Upper lobe of left lung (tissue), 6 donors: ENCODE results near the gene B2M. TPM values are rescaled to one million over a fixed set of nuclear protein-coding genes. Genes with fewer than 3 reads are reported as not detected.
"Not testable (repeated sequence)": the region's sequence is repeated elsewhere in the genome, so short reads cannot be mapped to it uniquely, and the experiment has no call there.

ENCODE experiments used
- ATAC-seq, 2 donors: fragments of 200-7000 bp; cut with Tn5 transposase; one replicate each; pipeline ENCODE4 v1.9.1; 2022; ENCODE audit warnings: mild to moderate bottlenecking in 2 of 2, moderate library complexity in 2 of 2; ENCODE audit not compliant: low FRiP score in 2 of 2
- DNase-seq, 2 donors: peaks; one replicate each; pipeline ENCODE4 v3.0.0-alpha.2; 2019 to 2020
- H3K27ac ChIP-seq, 4 donors: fragments of 200-600 bp; sonication (generic); one replicate each; pipeline ENCODE4 v1.5.1; 2016 to 2019
- H3K27me3 ChIP-seq, 4 donors: fragments of 200-600 bp; sonication (generic); one replicate each; pipeline ENCODE4 v1.5.1; 2017 to 2019
- H3K36me3 ChIP-seq, 4 donors: fragments of 200-600 bp; sonication (generic); one replicate each; pipeline ENCODE4 v1.5.1; 2016 to 2019
- H3K4me1 ChIP-seq, 4 donors: fragments of 200-600 bp; sonication (generic); one replicate each; pipeline ENCODE4 v1.5.1; 2018 to 2019
- H3K4me3 ChIP-seq, 4 donors: fragments of 200-600 bp; sonication (generic); one replicate each; pipeline ENCODE4 v1.5.1; 2017 to 2019; ENCODE audit warnings: mild to moderate bottlenecking in 2 of 4, moderate library complexity in 1 of 4
- H3K9me3 ChIP-seq, 4 donors: fragments of 200-600 bp; sonication (generic); one replicate each; pipeline ENCODE4 v1.5.1; 2018 to 2019
- EP300 ChIP-seq, 4 donors: sonication (generic); formaldehyde crosslinking; IDR thresholded peaks; one replicate each; pipeline ENCODE4 v1.5.1; 2017; ENCODE audit warnings: antibody characterized with exemption in 4 of 4, control low read depth in 2 of 4
- POLR2A ChIP-seq, 4 donors: fragments of 450-650 bp; IDR thresholded peaks; one replicate each; pipeline ENCODE4 v1.5.1; 2016 to 2017; ENCODE audit warnings: antibody characterized with exemption in 4 of 4, mild to moderate bottlenecking in 2 of 4
- POLR2AphosphoS5 ChIP-seq, 2 donors: sonication (generic); formaldehyde crosslinking; IDR thresholded peaks; one replicate each; pipeline ENCODE4 v1.5.1; 2017; ENCODE audit warnings: antibody characterized with exemption in 2 of 2
- WGBS, 2 donors: methylation state at CpG; one replicate each; pipeline ENCODE4 v1.1.5; 2017 to 2018; 5-methylcytosine and 5-hydroxymethylcytosine counted together
- total RNA-seq, 6 donors: library from RNA; depleted of rRNA in 4 of 6; stranded (reverse); fragments of >200 nt in 4 of 6; gene quantifications; one replicate each; pipeline versions ENCODE4 v1.1.0 to v1.2.1, GENCODE V29; 2016 to 2021
- TF ChIP-seq, protein P1 (sequence below), 6 experiments: fragments of 450-650 bp in 4 of 6; fragments of 200-600 bp in 2 of 6; sonication (generic) in 2 of 6; IDR thresholded peaks; one replicate each; pipeline ENCODE4 v1.5.1; 2016 to 2019; ENCODE audit warnings: antibody characterized with exemption in 6 of 6
- donor health status: DM: no; HTN: no; CAD: no; lungs with moderate emphysema.
- donor health status: DM: no; HTN: yes; CAD: no; lungs with severe emphysema.

The B2M gene
- total RNA-seq, 6 donors from 2014 or later = 963 to 7,115 (median 3,598) TPM

DNA sequence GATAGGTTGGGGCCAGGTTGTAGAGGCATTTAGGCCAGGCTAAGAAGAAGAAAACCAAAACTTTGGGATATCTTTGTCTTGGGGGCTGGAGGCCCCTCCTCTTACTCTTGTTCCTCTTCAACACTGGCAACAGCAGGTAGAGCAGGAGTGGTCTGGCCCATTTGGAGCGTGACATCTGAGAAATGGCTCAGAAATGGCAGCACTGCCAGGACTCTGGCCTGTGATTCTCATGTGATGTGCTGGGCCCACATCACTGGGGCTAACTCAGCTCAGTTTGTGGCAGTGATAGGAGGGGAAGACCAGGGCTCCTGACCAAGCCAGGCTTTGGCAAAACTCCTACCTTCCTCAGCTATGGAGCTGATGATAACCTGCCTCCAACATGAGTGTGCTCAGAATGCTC is 18.7 kb upstream of the B2M start:
- TF ChIP-seq EP300 (IDR thresholded peaks at IDR 0.05) (no peak), POLR2AphosphoS5 (IDR thresholded peaks at IDR 0.05) (no peak), POLR2A (IDR thresholded peaks at IDR 0.05) (no peak)
- TF ChIP-seq, protein P1, sequence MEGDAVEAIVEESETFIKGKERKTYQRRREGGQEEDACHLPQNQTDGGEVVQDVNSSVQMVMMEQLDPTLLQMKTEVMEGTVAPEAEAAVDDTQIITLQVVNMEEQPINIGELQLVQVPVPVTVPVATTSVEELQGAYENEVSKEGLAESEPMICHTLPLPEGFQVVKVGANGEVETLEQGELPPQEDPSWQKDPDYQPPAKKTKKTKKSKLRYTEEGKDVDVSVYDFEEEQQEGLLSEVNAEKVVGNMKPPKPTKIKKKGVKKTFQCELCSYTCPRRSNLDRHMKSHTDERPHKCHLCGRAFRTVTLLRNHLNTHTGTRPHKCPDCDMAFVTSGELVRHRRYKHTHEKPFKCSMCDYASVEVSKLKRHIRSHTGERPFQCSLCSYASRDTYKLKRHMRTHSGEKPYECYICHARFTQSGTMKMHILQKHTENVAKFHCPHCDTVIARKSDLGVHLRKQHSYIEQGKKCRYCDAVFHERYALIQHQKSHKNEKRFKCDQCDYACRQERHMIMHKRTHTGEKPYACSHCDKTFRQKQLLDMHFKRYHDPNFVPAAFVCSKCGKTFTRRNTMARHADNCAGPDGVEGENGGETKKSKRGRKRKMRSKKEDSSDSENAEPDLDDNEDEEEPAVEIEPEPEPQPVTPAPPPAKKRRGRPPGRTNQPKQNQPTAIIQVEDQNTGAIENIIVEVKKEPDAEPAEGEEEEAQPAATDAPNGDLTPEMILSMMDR (IDR thresholded peaks at IDR 0.05) = no peak
- WGBS, 2 donors = 83 to 100% methylated on average over 1 of the region's 1 CpG
- no peak for ATAC-seq

DNA sequence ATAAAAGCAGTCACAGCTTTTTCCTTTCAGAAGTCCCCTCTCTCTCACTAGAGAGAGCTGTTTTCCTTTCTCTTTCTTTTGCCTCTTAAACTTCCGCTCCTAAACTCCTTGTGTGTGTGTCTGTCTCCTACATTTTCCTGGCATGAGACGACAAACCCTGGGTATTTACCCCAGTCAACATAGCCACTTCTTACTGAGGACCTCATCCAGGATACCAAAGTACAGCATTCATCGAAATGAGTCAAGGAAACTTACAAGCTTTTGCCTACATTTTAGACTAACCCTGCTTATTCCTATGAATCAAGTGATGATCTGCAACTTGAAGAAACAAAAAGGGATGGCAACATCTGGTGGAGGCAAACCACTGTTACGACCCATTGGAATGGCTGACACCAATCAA is 16.9 kb upstream of the B2M start:
- H3K36me3 ChIP-seq = no peaks in the 10 kb centered on the region
- TF ChIP-seq EP300 (IDR thresholded peaks at IDR 0.05) (no peak), POLR2A (IDR thresholded peaks at IDR 0.05) (no peak), POLR2AphosphoS5 (IDR thresholded peaks at IDR 0.05) (no peak)
- TF ChIP-seq, protein P1 (IDR thresholded peaks at IDR 0.05) = no peak
- no peak for DNase-seq
- no peak overlapping the region for H3K4me3 ChIP-seq
- no peaks in the 10 kb centered on the region for H3K27me3 ChIP-seq
- H3K27ac ChIP-seq = no peak overlapping the region
- H3K9me3 ChIP-seq = no peaks in the 10 kb centered on the region
- no peaks in the 10 kb centered on the region for H3K4me1 ChIP-seq
- 83 to 84% methylated on average over 4 of the region's 4 CpGs for WGBS, 2 donors
- no peak for ATAC-seq

More for the DNA sequence above, 18.7 kb upstream of the B2M start:
- H3K36me3 ChIP-seq = no peaks in the 10 kb centered on the region
- H3K27ac ChIP-seq = no peak overlapping the region
- H3K4me3 ChIP-seq = no peak overlapping the region
- no peaks in the 10 kb centered on the region for H3K4me1 ChIP-seq
- H3K27me3 ChIP-seq = no peaks in the 10 kb centered on the region
- DNase-seq = no peak
- H3K9me3 ChIP-seq = no peaks in the 10 kb centered on the region

DNA sequence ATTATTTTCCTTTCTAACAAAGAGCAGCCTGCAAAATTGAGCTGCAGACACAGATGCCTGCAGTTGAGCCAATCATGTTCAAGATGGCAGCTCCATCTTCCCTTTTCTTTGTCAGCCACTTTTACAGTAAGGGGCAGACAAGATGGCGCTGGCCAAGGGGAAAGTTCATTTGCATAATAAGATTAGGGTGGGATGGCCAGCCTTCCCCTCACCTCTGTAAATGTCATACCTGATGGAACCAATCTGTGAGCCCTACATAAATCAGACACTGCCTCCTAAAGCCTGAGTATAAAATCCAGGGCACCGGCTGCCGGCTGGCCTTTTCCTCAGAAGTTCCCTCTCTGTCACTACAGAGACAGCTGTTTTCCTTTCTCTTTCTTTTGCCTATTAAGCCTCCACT is 16.0 kb upstream of the B2M start:
- H3K4me1 ChIP-seq = no peaks in the 10 kb centered on the region
- no peak for TF ChIP-seq POLR2A (IDR thresholded peaks at IDR 0.05)
- no peaks in the 10 kb centered on the region for H3K9me3 ChIP-seq
- no peaks in the 10 kb centered on the region for H3K27me3 ChIP-seq
- ATAC-seq = no peak
- H3K36me3 ChIP-seq = no peaks in the 10 kb centered on the region
- no peak overlapping the region for H3K27ac ChIP-seq
- no peak for DNase-seq
- 73 to 79% methylated on average over 3 of the region's 3 CpGs for WGBS, 2 donors
- H3K4me3 ChIP-seq = no peak overlapping the region

DNA sequence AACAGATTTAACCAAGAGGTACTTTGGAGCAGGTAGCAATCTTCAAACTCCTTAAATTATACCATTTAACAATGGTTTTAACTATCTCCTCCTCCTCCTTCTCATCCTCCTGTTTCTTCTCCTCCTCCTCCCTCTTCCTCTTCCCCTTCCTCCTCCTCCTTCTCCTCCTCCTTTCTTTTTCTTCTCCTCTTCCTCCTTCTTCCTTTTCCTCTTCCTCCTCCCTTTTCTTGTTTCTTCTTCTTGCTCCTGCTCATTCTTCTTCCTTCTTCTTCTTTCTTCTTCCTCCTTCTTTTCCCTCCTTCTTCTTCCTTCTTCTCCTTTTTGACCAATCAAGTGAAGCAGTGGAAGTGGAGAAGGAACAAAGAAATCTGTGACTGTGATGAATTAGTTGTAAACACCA is 14.3 kb upstream of the B2M start:
- no peak for DNase-seq
- no peak for ATAC-seq
- H3K27ac ChIP-seq = no peak overlapping the region
- no peaks in the 10 kb centered on the region for H3K4me1 ChIP-seq
- H3K36me3 ChIP-seq = no peaks in the 10 kb centered on the region
- TF ChIP-seq POLR2AphosphoS5 (IDR thresholded peaks at IDR 0.05) (no peak), POLR2A (IDR thresholded peaks at IDR 0.05) (no peak), EP300 (IDR thresholded peaks at IDR 0.05) (no peak)
- TF ChIP-seq, protein P1 (IDR thresholded peaks at IDR 0.05) = no peak
- no peaks in the 10 kb centered on the region for H3K9me3 ChIP-seq
- H3K27me3 ChIP-seq = no peaks in the 10 kb centered on the region
- H3K4me3 ChIP-seq = no peak overlapping the region

DNA sequence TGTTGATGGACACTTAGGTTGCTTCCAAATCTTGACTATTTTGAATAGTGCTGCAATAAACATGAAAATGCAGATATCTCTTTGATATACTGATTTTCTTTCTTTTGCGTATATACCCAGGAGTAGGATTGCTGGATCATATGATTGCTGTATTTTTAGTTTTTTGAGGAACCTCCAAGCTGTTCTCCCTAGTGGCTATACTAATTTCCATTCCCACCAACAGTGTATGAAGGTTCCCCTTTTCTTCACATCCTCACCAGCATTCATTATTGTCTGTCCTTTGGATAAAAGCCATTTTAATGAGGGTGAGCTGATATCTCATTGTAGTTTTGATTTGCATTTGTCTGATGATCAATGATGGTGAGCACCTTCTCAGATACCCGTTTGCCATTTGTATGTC is 12.7 kb upstream of the B2M start:
- TF ChIP-seq POLR2AphosphoS5 (IDR thresholded peaks at IDR 0.05) (no peak), POLR2A (IDR thresholded peaks at IDR 0.05) (no peak), EP300 (IDR thresholded peaks at IDR 0.05) (no peak)
- TF ChIP-seq, protein P1 (IDR thresholded peaks at IDR 0.05) = no peak
- H3K4me1 ChIP-seq = no peaks in the 10 kb centered on the region
- no peaks in the 10 kb centered on the region for H3K9me3 ChIP-seq
- DNase-seq (no peak), ATAC-seq (no peak)
- H3K4me3 ChIP-seq = no peak overlapping the region
- no peak overlapping the region for H3K27ac ChIP-seq
- H3K27me3 ChIP-seq = no peaks in the 10 kb centered on the region
- no peaks in the 10 kb centered on the region for H3K36me3 ChIP-seq
- 87 to 91% methylated on average over 2 of the region's 2 CpGs for WGBS, 2 donors

DNA sequence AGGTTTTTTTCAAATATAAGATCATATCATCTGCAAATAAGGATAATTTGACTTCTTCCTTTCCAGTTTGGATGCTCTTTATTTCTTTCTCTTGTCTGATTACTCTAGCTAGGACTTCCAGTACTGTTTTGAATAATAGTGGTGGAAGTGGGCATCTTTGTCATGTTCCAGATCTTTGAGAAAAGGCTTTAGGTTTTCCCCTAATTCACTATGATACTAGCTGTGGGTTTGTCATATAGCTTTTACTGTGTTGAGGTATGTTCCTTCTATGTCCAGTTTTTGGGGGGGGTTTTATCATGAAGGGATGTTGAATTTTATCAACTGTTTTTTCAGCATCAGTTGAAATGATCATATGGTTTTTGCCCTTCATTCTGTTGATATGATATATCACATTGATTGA is 10.6 kb upstream of the B2M start:
- H3K4me1 ChIP-seq, H3K4me3 ChIP-seq, H3K9me3 ChIP-seq, ATAC-seq, H3K27me3 ChIP-seq, H3K27ac ChIP-seq, H3K36me3 ChIP-seq, DNase-seq: not testable (repeated sequence)
